B cell (primary cell): Measurements from ENCODE around the gene SLC9A9. TPM values are rescaled to one million over a fixed set of nuclear protein-coding genes. Genes with fewer than 3 reads are reported as not detected.

Experiments used
- ATAC-seq: fragments of 200-7000 bp; cut with Tn5 transposase; one replicate; pipeline ENCODE4 v1.10.0; 2021; ENCODE audit warnings: low read depth, mild to moderate bottlenecking, moderate number of reproducible peaks, moderate library complexity
- CTCF ChIA-PET: fragments of 350-600 bp; sonication (Branson Sonifier 250); formaldehyde crosslinking; loops from one replicate; lab custom pipeline; 2021; ENCODE audit warnings: antibody characterized with exemption, inconsistent platforms; lab: Charles Lee
- POLR2A ChIA-PET: fragments of 350-600 bp; sonication (Branson Sonifier 250); formaldehyde crosslinking; loops from one replicate; lab custom pipeline; 2021; ENCODE audit warnings: antibody characterized with exemption; lab: Charles Lee
- DNase-seq: peaks from one replicate; pipeline ENCODE4 v3.0.0; 2013
- H2AFZ ChIP-seq: 2 replicates; pipeline ENCODE4 v1.6.1; 2012; ENCODE audit warnings: mild to moderate bottlenecking, low read depth, low read length; ENCODE audit not compliant: insufficient read depth, poor library complexity, severe bottlenecking
- H3K27ac ChIP-seq, 2 donors: 1 replicate in 1 of 2; 2 replicates in 1 of 2; pipeline ENCODE4 v1.5.1; 2012 to 2013; ENCODE audit warnings: low read length in 2 of 2, mild to moderate bottlenecking in 2 of 2, moderate library complexity in 1 of 2
- H3K27me3 ChIP-seq, 4 experiments: fragments of 200-600 bp in 1 of 4; sonication (generic) in 1 of 4; replicated peaks in 1 of 4; 1 replicate in 2 of 4; 2 replicates in 2 of 4; pipeline versions ENCODE4 v1.6.1 to v1.7.0; 2013 to 2016; ENCODE audit warnings: low read length in 3 of 4, mild to moderate bottlenecking in 2 of 4, mixed read lengths in 1 of 4, moderate library complexity in 1 of 4; ENCODE audit not compliant: insufficient read depth in 4 of 4, control insufficient read depth in 3 of 4; ENCODE audit errors: control extremely low read depth in 1 of 4
- H3K36me3 ChIP-seq, 2 experiments: replicated peaks in 1 of 2; 1 replicate in 1 of 2; 2 replicates in 1 of 2; pipeline versions ENCODE4 v1.6.1 to v1.7.1; 2013; ENCODE audit warnings: low read length in 1 of 2; ENCODE audit not compliant: insufficient read depth in 2 of 2, control insufficient read depth in 1 of 2; ENCODE audit errors: control extremely low read depth in 1 of 2, extremely low read depth in 1 of 2
- H3K4me1 ChIP-seq, 2 donors: fragments of 200-600 bp in 1 of 2; sonication (generic) in 1 of 2; 1 replicate in 1 of 2; 2 replicates in 1 of 2; pipeline versions ENCODE4 v1.5.1 to v1.6.1; 2013 to 2017; ENCODE audit warnings: low read length in 2 of 2; ENCODE audit not compliant: control insufficient read depth in 2 of 2, insufficient read depth in 2 of 2
- H3K4me2 ChIP-seq: replicated peaks from 2 replicates; pipeline ENCODE3; 2012; ENCODE audit warnings: mild to moderate bottlenecking, low read depth, low read length; ENCODE audit not compliant: poor library complexity, severe bottlenecking
- H3K4me3 ChIP-seq, 5 experiments: fragments of 200-600 bp in 1 of 5; sonication (generic) in 1 of 5; 1 replicate in 3 of 5; 2 replicates in 2 of 5; pipeline versions ENCODE4 v1.5.1 to v1.7.0; 2011 to 2016; ENCODE audit warnings: low read length in 4 of 5, mild to moderate bottlenecking in 4 of 5, low read depth in 2 of 5, control low read depth in 1 of 5, moderate library complexity in 1 of 5; ENCODE audit not compliant: insufficient read depth in 1 of 5; ENCODE audit errors: control extremely low read depth in 1 of 5, extremely low read depth in 1 of 5
- H3K79me2 ChIP-seq: fragments of 200-600 bp; sonication (generic); one replicate; pipeline ENCODE4 v1.6.0; 2016; ENCODE audit warnings: low read length; ENCODE audit not compliant: control insufficient read depth, insufficient read depth
- H3K9ac ChIP-seq: fragments of 200-600 bp; sonication (generic); 2 replicates; pipeline ENCODE4 v1.6.1; 2017; ENCODE audit warnings: mild to moderate bottlenecking, low read length, moderate library complexity
- H3K9me3 ChIP-seq, 3 donors: one replicate each; pipeline versions ENCODE4 v1.6.1 to v1.7.1; 2013; ENCODE audit warnings: low read length in 2 of 3; ENCODE audit not compliant: control insufficient read depth in 2 of 3, insufficient read depth in 1 of 3; ENCODE audit errors: control extremely low read depth in 1 of 3
- H4K20me1 ChIP-seq: 2 replicates; pipeline ENCODE4 v1.6.0; 2012; ENCODE audit warnings: mild to moderate bottlenecking, low read length; ENCODE audit not compliant: insufficient read depth, control insufficient read depth, poor library complexity, severe bottlenecking
- H3K27ac Mint-ChIP-seq: one replicate; pipeline ENCODE4 v1.8.0; 2021; ENCODE audit warnings: mixed read lengths
- H3K27me3 Mint-ChIP-seq: one replicate; pipeline ENCODE4 v1.8.0; 2021; ENCODE audit warnings: mixed read lengths
- H3K4me1 Mint-ChIP-seq: one replicate; pipeline ENCODE4 v1.8.0; 2021; ENCODE audit warnings: mixed read lengths
- H3K4me3 Mint-ChIP-seq: one replicate; pipeline ENCODE4 v1.8.0; 2021; ENCODE audit warnings: mixed read lengths
- H3K9me3 Mint-ChIP-seq: one replicate; pipeline ENCODE4 v1.8.0; 2022; ENCODE audit warnings: mixed read lengths; ENCODE audit not compliant: insufficient read depth
- CTCF ChIP-seq: fragments of 200-600 bp; IDR thresholded peaks from one replicate; pipeline ENCODE4 v1.8.0; 2022; ENCODE audit warnings: antibody characterized with exemption, mild to moderate bottlenecking
- EZH2 ChIP-seq: IDR thresholded peaks from 2 replicates; pipeline ENCODE4 v1.6.1; 2012; ENCODE audit warnings: borderline replicate concordance, low read depth, mild to moderate bottlenecking, moderate library complexity, low read length; ENCODE audit not compliant: insufficient read depth, poor library complexity, severe bottlenecking
- WGBS: methylation state at CpG from one replicate; pipeline ENCODE4 v1.1.5; 2013; ENCODE audit warnings: missing lambda C conversion rate; ENCODE audit not compliant: insufficient coverage; 5-methylcytosine and 5-hydroxymethylcytosine counted together
- intact Hi-C: fragments of 100-400 bp; cut with micrococcal nuclease; formaldehyde crosslinking; loops from one replicate; pipeline ENCODE4 v1.10.0; 2022
- polyA plus RNA-seq: library from polyadenylated mRNA; depleted of rRNA; stranded (reverse); fragments of >200 nt; gene quantifications from 2 replicates; pipeline ENCODE4 v1.2.3, GENCODE V29; 2012
- total RNA-seq, 2 donors: library from RNA; stranded (reverse); fragments of 120-200 nt in 1 of 2; gene quantifications; 1 replicate in 1 of 2; 2 replicates in 1 of 2; pipeline versions ENCODE4 v1.2.3 to v1.2.4, GENCODE V29; 2013 to 2022

SLC9A9 gene
- total and polyA plus RNA-seq, 2 donors (not counting 1 experiment from before 2014, with no cell fraction given), result 7.7 to 17.3 TPM

- Histone ChIP-seq H3K79me2 (no peaks in the 10 kb centered on the region), H4K20me1 (no peaks in the 10 kb centered on the region), H3K9me3 (no peaks in the 10 kb centered on the region), H3K27me3 (no peaks in the 10 kb centered on the region), H3K27ac (no peak overlapping the region), H3K4me2 (no peak overlapping the region), H3K4me3 (no peak overlapping the region), H2AFZ (no peak overlapping the region), H3K36me3 (no peaks in the 10 kb centered on the region), H3K9ac (no peak overlapping the region), H3K4me1 (peaks cover 10 to 11% of the 10 kb centered on the region in 2 donors)
- ATAC-seq, result no peak
- no peak for DNase-seq
- Mint-ChIP-seq H3K27me3 (no peaks in the 10 kb centered on the region), H3K9me3 (no peaks in the 10 kb centered on the region), H3K27ac (no peak overlapping the region), H3K4me3 (no peak overlapping the region), H3K4me1 (peaks cover 11% of the 10 kb centered on the region)
- ChIA-PET POLR2A (no interaction called here), CTCF (interaction anchor here (1.4 kb wide), 1 partner anchor 10 kb away, joined by 3 read pairs; no protein-coding TSS in a partner anchor)
- intact Hi-C loops, result no loop called here
- WGBS, result 69% methylated on average over 10 of the region's 11 CpGs
- TF ChIP-seq EZH2 (no peak), CTCF (no peak)
Observed at GRCh38 chr3:143302638-143303171, 545.6 kb downstream of the SLC9A9 start.

DNA sequence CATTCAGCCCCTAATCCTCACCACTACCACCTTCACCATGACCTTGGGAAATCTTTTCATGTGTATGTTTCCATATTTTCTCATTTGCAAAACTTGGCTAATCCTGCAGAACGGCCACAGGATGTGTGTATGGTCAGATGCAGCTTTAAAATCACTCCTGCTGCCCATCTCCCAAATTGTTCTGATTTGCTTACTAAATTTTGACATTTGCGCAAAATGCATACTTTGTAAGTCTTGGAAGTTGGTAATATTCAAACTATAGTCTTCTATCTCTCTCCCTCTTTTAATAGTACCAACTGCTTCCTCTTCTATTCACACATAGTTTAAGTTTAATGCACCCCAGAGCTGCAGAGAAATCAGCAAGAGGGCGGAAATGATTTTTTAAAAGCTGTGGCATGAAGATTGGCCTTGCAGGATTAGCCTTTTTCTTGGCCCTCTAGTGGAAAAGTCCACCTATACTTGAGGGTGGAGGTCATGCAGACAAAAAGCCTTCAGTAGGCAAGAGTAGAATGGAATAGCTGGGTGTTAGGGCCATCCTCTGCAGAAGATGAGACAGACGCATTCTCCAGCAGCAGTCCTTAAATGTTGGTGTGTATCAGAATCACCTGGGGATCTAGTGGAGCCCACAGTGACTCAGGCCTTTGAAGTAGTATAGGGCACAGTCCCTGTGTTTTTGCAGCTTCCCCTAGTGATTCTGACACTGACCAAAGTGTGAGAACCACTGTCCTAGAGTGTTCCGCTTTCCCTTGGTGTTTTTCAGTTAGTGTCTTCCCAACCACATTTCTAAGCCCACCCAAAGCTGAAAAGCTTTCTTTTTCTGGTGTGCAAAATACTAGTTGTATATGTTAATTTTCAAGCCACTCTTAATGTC lies 547.0 kb downstream of the SLC9A9 start:
- ATAC-seq (no peak), DNase-seq (no peak)
- Mint-ChIP-seq H3K4me1 (peaks cover 11% of the 10 kb centered on the region), H3K27me3 (no peaks in the 10 kb centered on the region), H3K4me3 (no peak overlapping the region), H3K9me3 (no peaks in the 10 kb centered on the region), H3K27ac (no peak overlapping the region)
- Histone ChIP-seq H3K4me3 (no peak overlapping the region), H3K4me1 (peaks cover 10 to 11% of the 10 kb centered on the region in 2 donors), H2AFZ (no peak overlapping the region), H4K20me1 (no peaks in the 10 kb centered on the region), H3K27me3 (no peaks in the 10 kb centered on the region), H3K79me2 (no peaks in the 10 kb centered on the region), H3K9ac (no peak overlapping the region), H3K4me2 (no peak overlapping the region), H3K9me3 (no peaks in the 10 kb centered on the region), H3K27ac (no peak overlapping the region), H3K36me3 (no peaks in the 10 kb centered on the region)
- intact Hi-C loops, result no loop called here
- 100% methylated on average over 1 of the region's 5 CpGs for WGBS
- ChIA-PET POLR2A (no interaction called here), CTCF (interaction anchor here (1.4 to 1.6 kb wide), 2 partner anchors 8 to 11 kb away, joined by 3 read pairs; no protein-coding TSS in a partner anchor)
- TF ChIP-seq EZH2, result no peak
